GM23338 (cell line): Measurements from ENCODE around the gene HMG20B. TPM values are rescaled to one million over a fixed set of nuclear protein-coding genes. Genes with fewer than 3 reads are reported as not detected.
A peak's percentile ranks its signal among the peaks of the same experiment; 100 is the strongest.

ENCODE experiments used
- ATAC-seq: fragments of 200-7000 bp; cut with Tn5 transposase; 3 replicates; pipeline ENCODE4 v1.9.1; 2020
- DNase-seq: peaks from one replicate; pipeline ENCODE4 v3.0.0-alpha.2; 2015; ENCODE audit warnings: low spot score
- H2AFZ ChIP-seq: fragments of 200-600 bp; sonication (generic); 2 replicates; pipeline ENCODE4 v1.8.0; 2016; ENCODE audit warnings: antibody characterized with exemption, mild to moderate bottlenecking, moderate library complexity
- H3F3A ChIP-seq: fragments of 200-600 bp; sonication (generic); replicated peaks from 2 replicates; pipeline ENCODE4 v1.8.0; 2017; ENCODE audit warnings: antibody characterized with exemption, mixed run types, low read depth
- H3K27ac ChIP-seq: fragments of 200-600 bp; sonication (generic); 2 replicates; pipeline ENCODE4 v1.6.1; 2016; ENCODE audit warnings: low read depth
- H3K27me3 ChIP-seq: fragments of 200-600 bp; sonication (generic); 2 replicates; pipeline ENCODE4 v1.8.0; 2016; ENCODE audit warnings: mild to moderate bottlenecking, mixed run types, moderate library complexity; ENCODE audit not compliant: insufficient read depth
- H3K36me3 ChIP-seq: fragments of 200-600 bp; sonication (generic); 2 replicates; pipeline ENCODE4 v1.8.0; 2016; ENCODE audit warnings: mild to moderate bottlenecking; ENCODE audit not compliant: insufficient read depth
- H3K4me1 ChIP-seq: fragments of 200-600 bp; sonication (generic); 2 replicates; pipeline ENCODE4 v1.8.0; 2016; ENCODE audit warnings: mild to moderate bottlenecking, moderate library complexity; ENCODE audit not compliant: insufficient read depth
- H3K4me2 ChIP-seq: fragments of 200-600 bp; sonication (generic); 2 replicates; pipeline ENCODE4 v1.7.1; 2017; ENCODE audit warnings: mixed run types
- H3K4me3 ChIP-seq: fragments of 200-600 bp; sonication (generic); 2 replicates; pipeline ENCODE4 v1.6.1; 2016; ENCODE audit warnings: mixed run types
- H3K79me2 ChIP-seq: fragments of 200-600 bp; sonication (generic); replicated peaks from 2 replicates; pipeline ENCODE4 v1.8.0; 2017; ENCODE audit warnings: mild to moderate bottlenecking; ENCODE audit not compliant: insufficient read depth
- H3K9me2 ChIP-seq: fragments of 200-600 bp; sonication (generic); 2 replicates; pipeline ENCODE4 v1.8.0; 2017; ENCODE audit not compliant: insufficient read depth
- H4K20me1 ChIP-seq: fragments of 200-600 bp; sonication (generic); replicated peaks from 2 replicates; pipeline ENCODE4 v1.8.0; 2017; ENCODE audit warnings: mild to moderate bottlenecking; ENCODE audit not compliant: insufficient read depth
- H3K27ac Mint-ChIP-seq: 2 replicates; pipeline ENCODE4 v1.8.0; 2020; ENCODE audit warnings: inconsistent platforms, mild to moderate bottlenecking, moderate library complexity, mixed read lengths
- H3K27me3 Mint-ChIP-seq: 3 replicates; pipeline ENCODE4 v1.8.0; 2022; ENCODE audit warnings: low read depth, mild to moderate bottlenecking, moderate library complexity, mixed read lengths, inconsistent platforms; ENCODE audit not compliant: insufficient read depth, poor library complexity
- H3K36me3 Mint-ChIP-seq: 3 replicates; pipeline ENCODE4 v1.8.0; 2021; ENCODE audit warnings: low read depth, mild to moderate bottlenecking, inconsistent platforms, moderate library complexity, mixed read lengths
- H3K4me1 Mint-ChIP-seq: 3 replicates; pipeline ENCODE4 v1.8.0; 2020; ENCODE audit warnings: mild to moderate bottlenecking, inconsistent platforms, mixed read lengths
- H3K4me3 Mint-ChIP-seq: 3 replicates; pipeline ENCODE4 v1.8.0; 2021; ENCODE audit warnings: moderate library complexity, mild to moderate bottlenecking, inconsistent platforms, mixed read lengths
- H3K9me3 Mint-ChIP-seq: 3 replicates; pipeline ENCODE4 v1.8.0; 2020; ENCODE audit warnings: moderate library complexity, mild to moderate bottlenecking, inconsistent platforms, mixed read lengths
- CREB1 ChIP-seq: fragments of 250-450 bp; sonication (Bioruptor Pico); IDR thresholded peaks from 2 replicates; pipeline ENCODE4 v1.5.0; 2020; ENCODE audit warnings: low read depth, mild to moderate bottlenecking, moderate library complexity
- CTCF ChIP-seq, 2 experiments: fragments of 200-600 bp in 1 of 2; sonication (generic) in 1 of 2; conservative IDR thresholded peaks; 2 replicates each; pipeline versions ENCODE4 v1.5.1 to v1.6.1; 2016 to 2017; ENCODE audit warnings: antibody characterized with exemption in 2 of 2, low read depth in 2 of 2, mild to moderate bottlenecking in 2 of 2, moderate library complexity in 1 of 2
- ETS1 ChIP-seq: IDR thresholded peaks from 2 replicates; pipeline ENCODE4 v1.6.1; 2016; ENCODE audit warnings: antibody characterized with exemption
- EZH2 ChIP-seq: fragments of 200-600 bp; sonication (generic); IDR thresholded peaks from one replicate; pipeline ENCODE4 v1.8.0; 2017; ENCODE audit warnings: antibody characterized with exemption, mild to moderate bottlenecking, low read depth; ENCODE audit not compliant: unreplicated experiment
- EZH2phosphoT487 ChIP-seq: fragments of 200-600 bp; sonication (generic); IDR thresholded peaks from one replicate; pipeline ENCODE4 v1.8.1; 2018; ENCODE audit warnings: antibody characterized with exemption; ENCODE audit not compliant: unreplicated experiment
- POLR2AphosphoS5 ChIP-seq: IDR thresholded peaks from 2 replicates; pipeline ENCODE4 v1.6.1; 2016; ENCODE audit warnings: antibody characterized with exemption, low read depth
- REST ChIP-seq: IDR thresholded peaks from one replicate; pipeline ENCODE4 v1.6.1; 2018; ENCODE audit warnings: antibody characterized with exemption; ENCODE audit not compliant: unreplicated experiment
- STAT1 ChIP-seq: IDR thresholded peaks from one replicate; pipeline ENCODE4 v1.6.1; 2016; ENCODE audit warnings: antibody characterized with exemption; ENCODE audit not compliant: unreplicated experiment
- ZNF331 ChIP-seq: fragments of 250-450 bp; sonication (Bioruptor Pico); IDR thresholded peaks from 2 replicates; pipeline ENCODE4 v1.5.0; 2020; ENCODE audit warnings: low read depth, mild to moderate bottlenecking, moderate library complexity
- long read RNA-seq: library from polyadenylated mRNA; unstranded; transcript quantifications from one replicate; pipeline ENCODE4 v2.0.0, GENCODE V29; 2020; ENCODE audit not compliant: unreplicated experiment
- polyA plus RNA-seq: library from polyadenylated mRNA; unstranded; fragments of >200 nt; fragmentation: Nextera tagmentation; extraction: Ambion mirVana; gene quantifications from 2 replicates; pipeline ENCODE4 v1.2.1, GENCODE V29; 2016
- total RNA-seq: library from RNA; depleted of rRNA; stranded (reverse); fragments of >200 nt; shearing (Covaris generic); gene quantifications from 2 replicates; pipeline ENCODE4 v1.2.3, GENCODE V29; 2014; rRNA removed

Gene HMG20B
- total RNA-seq = 107 and 130 TPM in 2 replicates
- 74.1 and 77.8 TPM in 2 replicates for polyA plus RNA-seq
- long read RNA-seq, transcript HMG20B-202 (10 exons, 1,596 nt) = major isoform, 50 of 67 reads
- long read RNA-seq, partial matches to known transcripts = 12 of 67 reads
- long read RNA-seq, other reads (novel, unspliced or antisense) = 5 of 67 reads

GRCh38 chr19:3572855-3573161, at the start of gene HMG20B:
HMG20B (plus strand) TSS chr19:3572944; CDS start chr19:3573310, 366 bp downstream.
- 0 out of 2 replicates have a peak within 1 kb of the TSS, but pooled peaks have one; percentile 7 for H2AFZ ChIP-seq
- peaks cover 27% of the 10 kb centered on the region for H3K27me3 Mint-ChIP-seq
- H3K4me2 ChIP-seq = peak within 1 kb of the TSS; percentile 91
- H3K9me3 Mint-ChIP-seq = no peaks in the 10 kb centered on the region
- H3K36me3 Mint-ChIP-seq = peaks cover 12% of the 10 kb centered on the region
- H3K4me1 Mint-ChIP-seq = peaks cover 16% of the 10 kb centered on the region
- no peaks in the 10 kb centered on the region for H3K36me3 ChIP-seq
- peaks cover 11% of the 10 kb centered on the region for H3F3A ChIP-seq
- TF ChIP-seq EZH2phosphoT487 = no peak
- no peak for TF ChIP-seq REST
- TF ChIP-seq POLR2AphosphoS5 = peak; percentile 32; the same call in 1 of the 2 replicates
- peak within 1 kb of the TSS; percentile 77 for H3K4me3 Mint-ChIP-seq
- no peak for ATAC-seq
- peak within 1 kb of the TSS; percentile 92 for H3K4me3 ChIP-seq
- peaks cover 6% of the 10 kb centered on the region for H4K20me1 ChIP-seq
- peaks cover 19% of the 10 kb centered on the region for H3K4me1 ChIP-seq
- DNase-seq = no peak
- H3K27ac ChIP-seq = no peak within 1 kb of the TSS
- no peaks in the 10 kb centered on the region for H3K79me2 ChIP-seq
- no peak within 1 kb of the TSS; the same call in 1 of the 2 replicates for H3K27ac Mint-ChIP-seq
- no peaks in the 10 kb centered on the region for H3K27me3 ChIP-seq
- H3K9me2 ChIP-seq = no peaks in the 10 kb centered on the region

- DNase-seq = no peak
- Histone ChIP-seq H3K79me2 (peaks cover 18% of the 10 kb centered on the region), H2AFZ (no peak overlapping the region), H3K4me3 (no peak overlapping the region), H4K20me1 (no peaks in the 10 kb centered on the region; the same call in 1 of the 2 replicates), H3K27ac (no peak overlapping the region), H3K4me2 (no peak overlapping the region), H3F3A (no peaks in the 10 kb centered on the region), H3K36me3 (no peaks in the 10 kb centered on the region), H3K27me3 (no peaks in the 10 kb centered on the region), H3K4me1 (peaks cover 9% of the 10 kb centered on the region), H3K9me2 (no peaks in the 10 kb centered on the region)
- Mint-ChIP-seq H3K27me3 (peaks cover 11% of the 10 kb centered on the region), H3K4me1 (peaks cover 18% of the 10 kb centered on the region), H3K4me3 (no peak overlapping the region), H3K27ac (0 out of 2 replicates have a peak overlapping the region, but pooled peaks have one; percentile 48), H3K9me3 (no peaks in the 10 kb centered on the region; the same call in 2 of the 3 replicates), H3K36me3 (peaks cover 12% of the 10 kb centered on the region)
- TF ChIP-seq POLR2AphosphoS5 = no peak
- no peak for TF ChIP-seq CTCF (conservative IDR thresholded peaks at IDR 0.05; ENCODE audit: low read depth in 2 of 2)
- TF ChIP-seq ZNF331 (CRISPR knock-in tag) = no peak
- no peak for TF ChIP-seq EZH2
- TF ChIP-seq STAT1 = no peak
- TF ChIP-seq EZH2phosphoT487 = no peak
- TF ChIP-seq ETS1 = no peak
- no peak for TF ChIP-seq CREB1
- no peak for ATAC-seq
Measured at GRCh38 chr19:3523361-3524077, 49.2 kb upstream of the HMG20B start.
